Measurements from ENCODE around the gene NSL1.

DNA sequence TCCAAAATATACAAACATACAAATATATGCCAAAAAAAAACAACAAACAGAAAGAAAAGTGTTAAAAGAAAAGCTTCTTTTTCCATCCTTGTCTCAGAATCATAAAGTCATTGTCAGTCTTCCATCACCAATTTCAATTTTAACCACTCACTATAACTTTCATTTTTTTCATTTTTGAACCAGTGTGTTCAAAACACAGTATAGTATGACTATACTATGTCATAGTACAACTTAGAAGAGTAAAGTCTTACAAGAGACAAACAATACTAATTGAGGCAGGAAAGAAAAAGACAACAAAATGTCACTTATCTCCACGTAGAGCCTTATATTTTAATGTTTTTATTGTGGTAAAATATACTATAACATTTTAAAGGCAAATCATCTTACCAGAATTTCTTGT lies 7.6 kb downstream of the NSL1 start:
- TF ChIP-seq, protein P1, sequence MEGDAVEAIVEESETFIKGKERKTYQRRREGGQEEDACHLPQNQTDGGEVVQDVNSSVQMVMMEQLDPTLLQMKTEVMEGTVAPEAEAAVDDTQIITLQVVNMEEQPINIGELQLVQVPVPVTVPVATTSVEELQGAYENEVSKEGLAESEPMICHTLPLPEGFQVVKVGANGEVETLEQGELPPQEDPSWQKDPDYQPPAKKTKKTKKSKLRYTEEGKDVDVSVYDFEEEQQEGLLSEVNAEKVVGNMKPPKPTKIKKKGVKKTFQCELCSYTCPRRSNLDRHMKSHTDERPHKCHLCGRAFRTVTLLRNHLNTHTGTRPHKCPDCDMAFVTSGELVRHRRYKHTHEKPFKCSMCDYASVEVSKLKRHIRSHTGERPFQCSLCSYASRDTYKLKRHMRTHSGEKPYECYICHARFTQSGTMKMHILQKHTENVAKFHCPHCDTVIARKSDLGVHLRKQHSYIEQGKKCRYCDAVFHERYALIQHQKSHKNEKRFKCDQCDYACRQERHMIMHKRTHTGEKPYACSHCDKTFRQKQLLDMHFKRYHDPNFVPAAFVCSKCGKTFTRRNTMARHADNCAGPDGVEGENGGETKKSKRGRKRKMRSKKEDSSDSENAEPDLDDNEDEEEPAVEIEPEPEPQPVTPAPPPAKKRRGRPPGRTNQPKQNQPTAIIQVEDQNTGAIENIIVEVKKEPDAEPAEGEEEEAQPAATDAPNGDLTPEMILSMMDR (IDR thresholded peaks at IDR 0.05; ENCODE audit: borderline replicate concordance, extremely low read depth, low read length, poor library complexity, severe bottlenecking) = no peak
- TF ChIP-seq EZH2 (IDR thresholded peaks at IDR 0.05; ENCODE audit: borderline replicate concordance, low read depth, low read length, severe bottlenecking) = no peak
